Measurements from ENCODE around the gene C9orf50. TPM values are rescaled to one million over a fixed set of nuclear protein-coding genes. Genes with fewer than 3 reads are reported as not detected.
A peak's percentile ranks its signal among the peaks of the same experiment; 100 is the strongest.

Gene C9orf50
- total RNA-seq, 1 experiment from 2014 or later: not detected

DNA sequence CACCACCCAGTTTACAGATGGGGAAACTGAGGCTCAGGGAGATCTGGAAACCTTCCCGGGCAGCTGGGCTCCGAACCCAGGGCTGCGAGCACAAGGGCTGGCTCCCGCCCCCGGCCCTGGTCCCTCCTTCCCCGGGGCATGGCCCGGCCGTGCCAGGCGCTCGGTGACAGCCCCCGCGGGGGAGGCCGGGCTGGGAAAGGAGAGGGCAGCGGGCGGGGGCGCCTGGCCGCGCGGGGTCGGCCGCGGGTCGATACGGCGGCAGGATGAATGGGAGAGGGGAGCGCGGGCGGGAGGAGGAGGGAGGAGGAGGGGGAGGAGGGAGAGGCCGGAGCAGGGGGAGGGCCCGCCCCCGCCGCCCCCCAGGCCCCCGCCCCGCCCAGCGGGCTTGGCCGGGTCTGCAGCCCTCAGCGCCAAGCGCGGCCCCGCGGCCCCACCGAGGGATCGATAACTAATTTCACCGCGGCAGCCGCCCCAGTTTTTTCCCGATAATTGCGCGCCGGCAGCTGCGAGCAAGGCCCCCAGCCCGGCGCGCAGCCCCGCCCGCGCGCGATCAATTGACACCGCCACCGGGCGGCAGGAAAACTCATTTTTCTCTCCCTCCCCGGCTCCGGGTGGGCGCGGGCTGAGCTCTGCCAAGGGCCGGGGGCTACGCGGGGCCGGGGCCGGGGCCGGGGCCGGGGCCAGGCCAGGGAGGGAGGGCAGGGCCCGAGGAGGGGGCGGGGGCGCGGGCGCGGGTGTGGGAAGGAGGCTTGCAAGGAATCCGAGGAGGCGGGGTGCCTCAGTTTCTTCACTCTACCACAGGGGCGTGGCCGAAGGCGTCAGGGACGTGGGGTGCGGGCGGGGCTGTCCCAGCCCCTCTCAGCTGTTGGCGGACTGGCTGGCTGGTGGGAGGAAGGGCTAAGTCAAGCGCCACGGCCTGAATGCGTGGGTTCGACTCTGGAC lies 52.1 kb downstream of the C9orf50 start:
- Mint-ChIP-seq H3K27ac (no peak overlapping the region), H3K9me3 (peaks cover 4 to 7% of the 10 kb centered on the region in 2 experiments; a peak in 4 of 5 replicates), H3K27me3 (ENCODE audit: low read depth) (peaks cover 16% of the 10 kb centered on the region), H3K4me1 (peaks cover 29 to 33% of the 10 kb centered on the region in 2 experiments), H3K36me3 (ENCODE audit: insufficient read depth in 1 of 3, low read depth in 3 of 3) (peaks cover 0 to 3% (median 3%) of the 10 kb centered on the region in 3 experiments; a peak in 6 of 7 replicates), H3K4me3 (peak overlapping the region; percentile 67 to 89)
- Histone ChIP-seq H3K79me2 (ENCODE audit: insufficient read depth, low read length) (no peaks in the 10 kb centered on the region), H4K8ac (replicated peaks; ENCODE audit: insufficient read length, low read depth, low read length) (no peak overlapping the region), H2AK5ac (ENCODE audit: insufficient read length, low read length) (no peak overlapping the region), H3K27ac (ENCODE audit: insufficient read length, low read depth, low read length) (no peak overlapping the region), H2BK5ac (ENCODE audit: insufficient read length, low read length) (no peak overlapping the region), H3K56ac (ENCODE audit: insufficient read length, low read depth, low read length) (no peak overlapping the region), H3K23ac (ENCODE audit: insufficient read length, low read depth, low read length) (no peak overlapping the region), H3K9ac (ENCODE audit: extremely low read depth, insufficient read length, low read length) (no peak overlapping the region), H3K18ac (ENCODE audit: insufficient read length, low read depth, low read length) (no peak overlapping the region), H3K4me1 (ENCODE audit: insufficient read depth, low read length) (no peaks in the 10 kb centered on the region; the same call in 1 of the 2 replicates), H2BK120ac (ENCODE audit: low read depth, low read length, poor library complexity, severe bottlenecking) (no peak overlapping the region), H3K23me2 (ENCODE audit: insufficient read length, low read depth, low read length, poor library complexity, severe bottlenecking) (peaks cover 4% of the 10 kb centered on the region), H3K14ac (ENCODE audit: insufficient read depth, low read length) (no peak overlapping the region), H2AFZ (ENCODE audit: low read length) (no peak overlapping the region), H3T11ph (ENCODE audit: low read length) (no peak overlapping the region), H2BK20ac (ENCODE audit: low read depth, low read length, poor library complexity, severe bottlenecking) (no peak overlapping the region), H3K4me2 (ENCODE audit: insufficient read depth, insufficient read length, low read length) (peak overlapping the region; percentile 74), H3K4ac (ENCODE audit: low read depth, low read length) (no peak overlapping the region), H3K9me3 (ENCODE audit: control insufficient read depth, low read depth, low read length) (peaks cover 1% of the 10 kb centered on the region), H4K91ac (ENCODE audit: insufficient read length, low read depth, low read length) (no peak overlapping the region), H3K27me3 (ENCODE audit: insufficient read depth, low read length) (no peaks in the 10 kb centered on the region), H3K79me1 (ENCODE audit: insufficient read depth, low read depth, low read length, poor library complexity, severe bottlenecking) (no peaks in the 10 kb centered on the region), H4K20me1 (ENCODE audit: control insufficient read depth, insufficient read depth, insufficient read length) (no peaks in the 10 kb centered on the region), H2BK12ac (ENCODE audit: insufficient read length, low read depth, low read length) (no peak overlapping the region), H4K5ac (ENCODE audit: insufficient read length, low read depth, low read length) (no peak overlapping the region), H2BK15ac (ENCODE audit: low read depth, low read length) (no peak overlapping the region)
- WGBS (ENCODE audit: extremely low coverage, insufficient read length, low lambda C conversion rate): no CpG with 5 or more reads among the region's 92 CpGs
- no peak for TF ChIP-seq CTCF (conservative IDR thresholded peaks at IDR 0.05)
- peak; percentile 64 for DNase-seq

Data from H9 (cell line).